H9 (cell line): ENCODE measurements around the gene DENND1C. TPM values are rescaled to one million over a fixed set of nuclear protein-coding genes. Genes with fewer than 3 reads are reported as not detected.

Experiments
- DNase-seq: peaks from one replicate; pipeline ENCODE4 v3.0.0-alpha.2; 2017
- H2AFZ ChIP-seq: one replicate; pipeline ENCODE4 v1.6.1; 2013; ENCODE audit warnings: mild to moderate bottlenecking, low read length, control low read depth, moderate library complexity
- H2AK5ac ChIP-seq: 2 replicates; pipeline ENCODE4 v1.6.1; 2013; ENCODE audit warnings: low read length, control low read depth, mixed read lengths; ENCODE audit not compliant: insufficient read length
- H2BK120ac ChIP-seq: one replicate; pipeline ENCODE4 v1.6.1; 2013; ENCODE audit warnings: low read depth, mild to moderate bottlenecking, low read length, control low read depth, inconsistent platforms; ENCODE audit not compliant: poor library complexity, severe bottlenecking
- H2BK12ac ChIP-seq: 2 replicates; pipeline ENCODE4 v1.6.1; 2013; ENCODE audit warnings: low read length, control low read depth, mixed read lengths, low read depth; ENCODE audit not compliant: insufficient read length
- H2BK15ac ChIP-seq: 2 replicates; pipeline ENCODE4 v1.6.1; 2013; ENCODE audit warnings: low read depth, low read length, control low read depth
- H2BK20ac ChIP-seq: one replicate; pipeline ENCODE4 v1.6.1; 2013; ENCODE audit warnings: low read depth, mild to moderate bottlenecking, low read length, control low read depth, inconsistent platforms; ENCODE audit not compliant: poor library complexity, severe bottlenecking
- H2BK5ac ChIP-seq: 2 replicates; pipeline ENCODE4 v1.6.1; 2013; ENCODE audit warnings: low read length, control low read depth, mixed read lengths; ENCODE audit not compliant: insufficient read length
- H3K14ac ChIP-seq: 2 replicates; pipeline ENCODE4 v1.6.1; 2013; ENCODE audit warnings: low read length, control low read depth; ENCODE audit not compliant: insufficient read depth
- H3K18ac ChIP-seq: 2 replicates; pipeline ENCODE4 v1.6.1; 2013; ENCODE audit warnings: low read depth, mild to moderate bottlenecking, mixed read lengths, low read length, control low read depth; ENCODE audit not compliant: insufficient read length
- H3K23ac ChIP-seq: 2 replicates; pipeline ENCODE4 v1.6.1; 2013; ENCODE audit warnings: low read length, control low read depth, mixed read lengths, low read depth; ENCODE audit not compliant: insufficient read length
- H3K23me2 ChIP-seq: 2 replicates; pipeline ENCODE4 v1.6.1; 2013; ENCODE audit warnings: low read depth, mild to moderate bottlenecking, mixed read lengths, low read length, control low read depth; ENCODE audit not compliant: insufficient read length, poor library complexity, severe bottlenecking
- H3K27ac ChIP-seq: 2 replicates; pipeline ENCODE4 v1.5.1; 2013; ENCODE audit warnings: low read length, control low read depth, mixed read lengths, low read depth; ENCODE audit not compliant: insufficient read length
- H3K27me3 ChIP-seq: 2 replicates; pipeline ENCODE4 v1.6.1; 2013; ENCODE audit warnings: low read length, control low read depth, inconsistent platforms; ENCODE audit not compliant: insufficient read depth
- H3K4ac ChIP-seq: 2 replicates; pipeline ENCODE4 v1.6.1; 2013; ENCODE audit warnings: low read depth, mild to moderate bottlenecking, control low read depth, inconsistent platforms, low read length, moderate library complexity
- H3K4me1 ChIP-seq: 2 replicates; pipeline ENCODE4 v1.6.1; 2013; ENCODE audit warnings: low read length, control low read depth, inconsistent platforms; ENCODE audit not compliant: insufficient read depth
- H3K4me2 ChIP-seq: 2 replicates; pipeline ENCODE4 v1.6.1; 2013; ENCODE audit warnings: low read length, control low read depth, mixed read lengths; ENCODE audit not compliant: insufficient read length, insufficient read depth
- H3K56ac ChIP-seq: 2 replicates; pipeline ENCODE4 v1.6.1; 2013; ENCODE audit warnings: low read depth, mild to moderate bottlenecking, mixed read lengths, low read length, control low read depth; ENCODE audit not compliant: insufficient read length
- H3K79me1 ChIP-seq: 2 replicates; pipeline ENCODE4 v1.6.1; 2013; ENCODE audit warnings: low read depth, mild to moderate bottlenecking, moderate library complexity, low read length, control low read depth, inconsistent platforms; ENCODE audit not compliant: insufficient read depth, poor library complexity, severe bottlenecking
- H3K79me2 ChIP-seq: 2 replicates; pipeline ENCODE4 v1.6.1; 2013; ENCODE audit warnings: low read length, control low read depth, inconsistent platforms; ENCODE audit not compliant: insufficient read depth
- H3K9ac ChIP-seq: 2 replicates; pipeline ENCODE4 v1.6.1; 2013; ENCODE audit warnings: low read length, control low read depth, mixed read lengths; ENCODE audit not compliant: insufficient read length; ENCODE audit errors: extremely low read depth
- H3K9me3 ChIP-seq: one replicate; pipeline ENCODE4 v1.6.1; 2013; ENCODE audit warnings: low read depth, low read length, inconsistent platforms; ENCODE audit not compliant: control insufficient read depth
- H3T11ph ChIP-seq: one replicate; pipeline ENCODE4 v1.6.1; 2013; ENCODE audit warnings: mild to moderate bottlenecking, low read length, control low read depth, inconsistent platforms
- H4K20me1 ChIP-seq: one replicate; pipeline ENCODE4 v1.6.1; 2013; ENCODE audit not compliant: control insufficient read depth, insufficient read length, insufficient read depth
- H4K5ac ChIP-seq: 2 replicates; pipeline ENCODE4 v1.6.1; 2013; ENCODE audit warnings: low read depth, mild to moderate bottlenecking, mixed read lengths, low read length, control low read depth; ENCODE audit not compliant: insufficient read length
- H4K8ac ChIP-seq: replicated peaks from 2 replicates; pipeline ENCODE4 v1.6.1; 2013; ENCODE audit warnings: low read length, control low read depth, mixed read lengths, low read depth; ENCODE audit not compliant: insufficient read length
- H4K91ac ChIP-seq: 2 replicates; pipeline ENCODE4 v1.6.1; 2013; ENCODE audit warnings: low read depth, mild to moderate bottlenecking, moderate library complexity, mixed read lengths, low read length, control low read depth; ENCODE audit not compliant: insufficient read length
- H3K27ac Mint-ChIP-seq, 3 experiments: 2 replicates in 2 of 3; 3 replicates in 1 of 3; pipeline ENCODE4 v1.8.0; 2020 to 2021; ENCODE audit warnings: mixed read lengths in 3 of 3, mild to moderate bottlenecking in 1 of 3, moderate library complexity in 1 of 3
- H3K27me3 Mint-ChIP-seq: 2 replicates; pipeline ENCODE4 v1.8.0; 2021; ENCODE audit warnings: low read depth, mild to moderate bottlenecking, moderate library complexity, mixed read lengths
- H3K36me3 Mint-ChIP-seq, 3 experiments: 2 replicates in 2 of 3; 3 replicates in 1 of 3; pipeline ENCODE4 v1.8.0; 2020 to 2021; ENCODE audit warnings: low read depth in 3 of 3, mixed read lengths in 3 of 3; ENCODE audit not compliant: insufficient read depth in 1 of 3
- H3K4me1 Mint-ChIP-seq, 2 experiments: 2 replicates each; pipeline ENCODE4 v1.8.0; 2020; ENCODE audit warnings: mixed read lengths in 2 of 2
- H3K4me3 Mint-ChIP-seq, 2 experiments: 2 replicates in 1 of 2; 3 replicates in 1 of 2; pipeline ENCODE4 v1.8.0; 2020 to 2021; ENCODE audit warnings: mild to moderate bottlenecking in 2 of 2, mixed read lengths in 2 of 2, moderate library complexity in 1 of 2
- H3K9me3 Mint-ChIP-seq, 2 experiments: 2 replicates in 1 of 2; 3 replicates in 1 of 2; pipeline ENCODE4 v1.8.0; 2020; ENCODE audit warnings: mild to moderate bottlenecking in 2 of 2, mixed read lengths in 2 of 2, moderate library complexity in 1 of 2
- WGBS: extraction: QIAGEN DNeasy Blood & Tissue Kit; methylation state at CpG from one replicate; pipeline ENCODE4 v1.1.7; 2013; ENCODE audit warnings: missing lambda C conversion rate, low lambda C conversion rate, mixed read lengths; ENCODE audit not compliant: insufficient read length; ENCODE audit errors: extremely low coverage; 5-methylcytosine and 5-hydroxymethylcytosine counted together
- total RNA-seq: library from RNA; stranded (reverse); gene quantifications from 2 replicates; pipeline ENCODE4 v1.2.1, GENCODE V29; 2021
- TF ChIP-seq, protein P1 (sequence below): fragments of 200-600 bp; sonication (generic); conservative IDR thresholded peaks from 3 replicates; pipeline ENCODE4 v1.8.0; 2021; ENCODE audit warnings: antibody characterized with exemption, mild to moderate bottlenecking

DENND1C gene
- total RNA-seq, 1 experiment from 2014 or later: 2.4 TPM

DNA sequence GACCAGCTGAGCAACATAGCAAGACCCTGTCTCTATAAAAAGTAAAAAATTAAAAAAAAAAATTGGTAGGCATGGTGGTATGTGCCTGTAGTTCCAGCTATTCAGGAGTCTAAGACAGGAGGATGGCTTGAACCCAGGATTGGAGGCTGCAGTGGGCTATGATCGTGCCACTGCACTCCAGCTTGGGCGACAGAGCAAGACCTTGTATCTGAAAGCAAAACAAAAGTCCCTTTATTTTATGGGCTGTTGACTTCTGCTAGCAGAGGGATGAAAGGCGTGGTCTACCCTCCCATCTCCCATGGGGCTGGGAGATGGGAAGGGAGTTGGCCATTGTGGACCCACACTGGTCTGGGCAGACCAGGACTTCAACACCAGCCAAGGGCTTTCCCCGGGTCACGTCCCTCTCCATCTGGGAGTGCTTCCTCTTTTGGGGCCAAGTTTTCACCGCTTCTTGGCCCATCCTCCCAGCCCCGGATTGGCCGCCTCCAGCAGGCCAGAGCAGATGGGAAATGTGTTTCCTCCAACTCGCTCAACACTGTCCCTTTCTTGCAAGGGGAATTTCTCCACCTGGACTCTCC is 47.0 kb upstream of the DENND1C start:
- Mint-ChIP-seq H3K36me3 (no peaks in the 10 kb centered on the region), H3K27me3 (peaks cover 48% of the 10 kb centered on the region), H3K9me3 (peaks cover 0 to 4% of the 10 kb centered on the region in 2 experiments; a peak in 2 of 5 replicates), H3K27ac (no peak overlapping the region), H3K4me3 (no peak overlapping the region), H3K4me1 (peaks cover 25 to 34% of the 10 kb centered on the region in 2 experiments)
- peaks cover 13% of the 10 kb centered on the region; the same call in 1 of the 2 replicates for H3K27me3 ChIP-seq
- no peak overlapping the region for H2AFZ ChIP-seq
- no CpG with 5 or more reads among the region's 9 CpGs for WGBS
- no peaks in the 10 kb centered on the region for H4K20me1 ChIP-seq
- no peak overlapping the region for H2BK5ac ChIP-seq
- no peak overlapping the region for H3K9ac ChIP-seq
- H3K14ac ChIP-seq: no peak overlapping the region
- H2BK15ac ChIP-seq: no peak overlapping the region
- H3K23me2 ChIP-seq: peaks cover 18% of the 10 kb centered on the region
- no peak overlapping the region for H2BK12ac ChIP-seq
- no peak for DNase-seq
- peaks cover 6% of the 10 kb centered on the region; the same call in 1 of the 2 replicates for H3K4me1 ChIP-seq
- H3K4me2 ChIP-seq: no peak overlapping the region
- H3K79me1 ChIP-seq: no peaks in the 10 kb centered on the region
- H3K56ac ChIP-seq: no peak overlapping the region
- H3T11ph ChIP-seq: no peak overlapping the region
- TF ChIP-seq, protein P1, sequence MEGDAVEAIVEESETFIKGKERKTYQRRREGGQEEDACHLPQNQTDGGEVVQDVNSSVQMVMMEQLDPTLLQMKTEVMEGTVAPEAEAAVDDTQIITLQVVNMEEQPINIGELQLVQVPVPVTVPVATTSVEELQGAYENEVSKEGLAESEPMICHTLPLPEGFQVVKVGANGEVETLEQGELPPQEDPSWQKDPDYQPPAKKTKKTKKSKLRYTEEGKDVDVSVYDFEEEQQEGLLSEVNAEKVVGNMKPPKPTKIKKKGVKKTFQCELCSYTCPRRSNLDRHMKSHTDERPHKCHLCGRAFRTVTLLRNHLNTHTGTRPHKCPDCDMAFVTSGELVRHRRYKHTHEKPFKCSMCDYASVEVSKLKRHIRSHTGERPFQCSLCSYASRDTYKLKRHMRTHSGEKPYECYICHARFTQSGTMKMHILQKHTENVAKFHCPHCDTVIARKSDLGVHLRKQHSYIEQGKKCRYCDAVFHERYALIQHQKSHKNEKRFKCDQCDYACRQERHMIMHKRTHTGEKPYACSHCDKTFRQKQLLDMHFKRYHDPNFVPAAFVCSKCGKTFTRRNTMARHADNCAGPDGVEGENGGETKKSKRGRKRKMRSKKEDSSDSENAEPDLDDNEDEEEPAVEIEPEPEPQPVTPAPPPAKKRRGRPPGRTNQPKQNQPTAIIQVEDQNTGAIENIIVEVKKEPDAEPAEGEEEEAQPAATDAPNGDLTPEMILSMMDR: no peak
- no peak overlapping the region for H3K23ac ChIP-seq
- no peak overlapping the region for H4K91ac ChIP-seq
- no peak overlapping the region for H2BK120ac ChIP-seq
- H2AK5ac ChIP-seq: no peak overlapping the region
- no peak overlapping the region for H3K18ac ChIP-seq
- no peaks in the 10 kb centered on the region for H3K9me3 ChIP-seq
- H3K27ac ChIP-seq: no peak overlapping the region
- no peak overlapping the region for H4K8ac ChIP-seq
- H4K5ac ChIP-seq: no peak overlapping the region
- no peak overlapping the region for H3K4ac ChIP-seq
- H2BK20ac ChIP-seq: no peak overlapping the region
- no peaks in the 10 kb centered on the region for H3K79me2 ChIP-seq
